ENCODE data around the gene ZFAND6. TPM values are rescaled to one million over a fixed set of nuclear protein-coding genes. Genes with fewer than 3 reads are reported as not detected.
"Not testable (repeated sequence)": the region's sequence is repeated elsewhere in the genome, so short reads cannot be mapped to it uniquely, and the experiment has no call there.

The ZFAND6 gene
- total RNA-seq, 3 donors from 2014 or later, result 141 to 193 (median 159) TPM

DNA sequence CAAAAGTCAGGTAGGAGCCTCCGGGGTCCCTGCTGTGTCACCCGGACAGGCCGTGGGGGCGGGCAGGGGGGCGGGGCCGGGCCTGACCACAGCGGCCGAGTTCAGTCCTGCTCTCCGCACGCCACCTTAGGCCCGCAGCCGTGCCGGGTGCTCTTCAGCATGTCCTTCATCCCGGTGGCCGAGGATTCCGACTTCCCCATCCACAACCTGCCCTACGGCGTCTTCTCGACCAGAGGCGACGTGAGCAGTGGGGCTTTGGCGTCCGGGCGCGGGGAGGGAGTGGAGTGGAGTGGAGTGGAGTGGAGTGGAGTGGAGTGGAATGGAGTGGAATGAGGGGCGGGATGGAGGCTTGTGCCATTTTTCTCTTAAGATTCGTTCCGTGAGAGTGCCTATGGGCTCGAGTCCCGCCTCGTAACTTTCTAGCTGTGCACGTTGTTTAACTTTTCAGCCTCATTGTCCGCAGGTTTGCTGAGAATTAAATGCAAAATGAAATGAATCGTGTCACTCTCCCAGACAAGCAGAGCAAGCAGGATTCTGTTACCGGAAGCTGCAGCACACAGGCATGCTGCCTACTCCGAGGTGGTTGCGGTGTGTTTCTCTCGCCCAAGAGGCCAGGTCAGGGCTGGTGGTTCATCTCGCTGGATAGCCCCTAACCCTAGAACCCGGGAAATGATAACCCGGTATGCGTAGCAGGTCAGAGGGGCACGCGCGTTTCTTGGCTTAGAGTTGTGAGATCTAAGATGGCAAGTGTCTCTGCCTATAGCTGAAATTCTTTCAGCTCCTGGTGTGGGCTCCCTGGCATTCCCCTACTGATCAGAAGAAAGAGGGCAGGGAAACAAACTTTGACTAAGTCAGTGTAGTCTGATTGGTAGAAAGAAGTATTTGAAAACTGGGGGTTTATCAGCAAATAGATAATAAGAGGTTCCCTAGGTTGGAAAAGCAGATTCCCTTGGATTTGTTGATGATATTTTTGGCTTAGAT, 93.7 kb downstream of the ZFAND6 start, which contains the start of gene FAH:
Gene FAH (plus strand): TSS at position 104 of the 981 bp plus-strand sequence. CDS start 56 bp downstream, at position 160.
- Histone ChIP-seq H3K27ac (peak within 1 kb of the TSS; percentile 85 to 93), H3K4me1 (peaks cover 0 to 9% of the 10 kb centered on the region in 2 donors), H3K36me3 (no peaks in the 10 kb centered on the region), H3K9me3 (no peaks in the 10 kb centered on the region), H3K4me3 (peak within 1 kb of the TSS; percentile 60 to 90 (median 64)), H3K27me3 (no peaks in the 10 kb centered on the region)
- TF ChIP-seq POLR2A (IDR thresholded peaks at IDR 0.05), result no peak
- TF ChIP-seq, protein P1, sequence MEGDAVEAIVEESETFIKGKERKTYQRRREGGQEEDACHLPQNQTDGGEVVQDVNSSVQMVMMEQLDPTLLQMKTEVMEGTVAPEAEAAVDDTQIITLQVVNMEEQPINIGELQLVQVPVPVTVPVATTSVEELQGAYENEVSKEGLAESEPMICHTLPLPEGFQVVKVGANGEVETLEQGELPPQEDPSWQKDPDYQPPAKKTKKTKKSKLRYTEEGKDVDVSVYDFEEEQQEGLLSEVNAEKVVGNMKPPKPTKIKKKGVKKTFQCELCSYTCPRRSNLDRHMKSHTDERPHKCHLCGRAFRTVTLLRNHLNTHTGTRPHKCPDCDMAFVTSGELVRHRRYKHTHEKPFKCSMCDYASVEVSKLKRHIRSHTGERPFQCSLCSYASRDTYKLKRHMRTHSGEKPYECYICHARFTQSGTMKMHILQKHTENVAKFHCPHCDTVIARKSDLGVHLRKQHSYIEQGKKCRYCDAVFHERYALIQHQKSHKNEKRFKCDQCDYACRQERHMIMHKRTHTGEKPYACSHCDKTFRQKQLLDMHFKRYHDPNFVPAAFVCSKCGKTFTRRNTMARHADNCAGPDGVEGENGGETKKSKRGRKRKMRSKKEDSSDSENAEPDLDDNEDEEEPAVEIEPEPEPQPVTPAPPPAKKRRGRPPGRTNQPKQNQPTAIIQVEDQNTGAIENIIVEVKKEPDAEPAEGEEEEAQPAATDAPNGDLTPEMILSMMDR (IDR thresholded peaks at IDR 0.05), result no peak
- peak in 1 of 3 donors; percentile 15 for TF ChIP-seq POLR2AphosphoS5 (IDR thresholded peaks at IDR 0.05)
- intact Hi-C loops (cut with DNase I; ENCODE audit: low total_unique reads), result no loop called here
- DNase-seq (ENCODE audit: low spot score in 2 of 2), result no peak

GRCh38 chr15:80153900-80154299, 94.4 kb downstream of the ZFAND6 start:
- intact Hi-C loops (cut with DNase I; ENCODE audit: low total_unique reads), result no loop called here
- peak overlapping the region; percentile 60 to 90 (median 64) for H3K4me3 ChIP-seq

DNA sequence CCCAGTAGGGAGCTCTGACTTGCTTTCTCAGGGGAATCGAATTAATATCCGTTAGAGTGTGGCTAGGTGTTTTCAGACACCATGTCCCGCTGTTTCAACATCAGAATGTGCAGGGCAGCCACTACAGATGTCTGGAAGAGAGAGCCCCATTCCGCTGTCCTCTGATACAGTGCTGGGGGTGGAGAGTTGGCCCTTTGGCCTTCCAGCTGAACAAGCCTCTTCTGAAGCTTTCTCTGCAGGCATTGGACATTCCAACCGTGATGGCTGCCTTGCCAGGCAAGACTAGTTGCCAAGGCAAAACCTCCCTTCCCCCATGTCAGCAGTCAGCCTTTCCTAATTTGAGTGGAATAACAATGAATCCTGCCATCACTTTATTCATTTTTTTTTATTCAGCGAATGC, 94.9 kb downstream of the ZFAND6 start:
- DNase-seq (ENCODE audit: low spot score in 2 of 2), result no peak
- Histone ChIP-seq H3K4me1 (peaks cover 0 to 9% of the 10 kb centered on the region in 2 donors), H3K27me3 (no peaks in the 10 kb centered on the region), H3K4me3 (peak overlapping the region in 1 of 3 donors; percentile 90), H3K36me3 (no peaks in the 10 kb centered on the region), H3K27ac (no peak overlapping the region), H3K9me3 (no peaks in the 10 kb centered on the region)
- intact Hi-C loops (cut with DNase I; ENCODE audit: low total_unique reads), result no loop called here
- TF ChIP-seq POLR2A (IDR thresholded peaks at IDR 0.05) (no peak), POLR2AphosphoS5 (IDR thresholded peaks at IDR 0.05) (no peak)
- TF ChIP-seq, protein P1 (IDR thresholded peaks at IDR 0.05), result no peak

More at GRCh38 chr15:80153900-80154299, 94.4 kb downstream of the ZFAND6 start:
- H3K9me3 ChIP-seq, result no peaks in the 10 kb centered on the region
- peak overlapping the region; percentile 85 to 93 for H3K27ac ChIP-seq
- no peak for DNase-seq (ENCODE audit: low spot score in 2 of 2)
- H3K36me3 ChIP-seq, result no peaks in the 10 kb centered on the region
- H3K4me1 ChIP-seq, result peaks cover 0 to 9% of the 10 kb centered on the region in 2 donors
- TF ChIP-seq POLR2AphosphoS5 (IDR thresholded peaks at IDR 0.05) (no peak), POLR2A (IDR thresholded peaks at IDR 0.05) (no peak)
- TF ChIP-seq, protein P1 (IDR thresholded peaks at IDR 0.05), result no peak
- H3K27me3 ChIP-seq, result no peaks in the 10 kb centered on the region

DNA sequence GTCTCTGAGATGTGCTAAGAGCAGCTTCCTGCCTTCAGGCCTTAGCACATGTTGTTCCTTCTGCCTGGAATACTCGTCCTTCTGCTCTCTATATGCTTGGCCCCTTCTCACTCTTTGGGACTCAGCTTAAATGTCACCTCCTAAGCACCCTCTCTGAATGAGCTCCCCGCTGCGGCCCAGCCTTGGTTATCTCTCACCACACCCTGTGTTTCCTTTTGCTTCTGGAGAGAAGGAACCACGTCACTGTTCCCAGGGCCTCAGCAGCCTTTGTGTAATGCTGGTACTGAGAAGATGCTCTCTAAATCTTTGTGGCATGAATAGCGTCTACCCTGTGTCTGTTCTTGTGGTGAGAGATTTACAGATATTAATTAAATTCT, 95.5 kb downstream of the ZFAND6 start:
- peaks cover 0 to 9% of the 10 kb centered on the region in 2 donors for H3K4me1 ChIP-seq
- no peaks in the 10 kb centered on the region for H3K27me3 ChIP-seq
- no peak for DNase-seq (ENCODE audit: low spot score in 2 of 2)
- intact Hi-C loops (cut with DNase I; ENCODE audit: low total_unique reads), result no loop called here
- TF ChIP-seq POLR2AphosphoS5 (IDR thresholded peaks at IDR 0.05) (no peak), POLR2A (IDR thresholded peaks at IDR 0.05) (no peak)
- TF ChIP-seq, protein P1 (IDR thresholded peaks at IDR 0.05), result no peak
- H3K36me3 ChIP-seq, result no peaks in the 10 kb centered on the region
- no peak overlapping the region for H3K27ac ChIP-seq
- no peak overlapping the region for H3K4me3 ChIP-seq
- no peaks in the 10 kb centered on the region for H3K9me3 ChIP-seq

DNA sequence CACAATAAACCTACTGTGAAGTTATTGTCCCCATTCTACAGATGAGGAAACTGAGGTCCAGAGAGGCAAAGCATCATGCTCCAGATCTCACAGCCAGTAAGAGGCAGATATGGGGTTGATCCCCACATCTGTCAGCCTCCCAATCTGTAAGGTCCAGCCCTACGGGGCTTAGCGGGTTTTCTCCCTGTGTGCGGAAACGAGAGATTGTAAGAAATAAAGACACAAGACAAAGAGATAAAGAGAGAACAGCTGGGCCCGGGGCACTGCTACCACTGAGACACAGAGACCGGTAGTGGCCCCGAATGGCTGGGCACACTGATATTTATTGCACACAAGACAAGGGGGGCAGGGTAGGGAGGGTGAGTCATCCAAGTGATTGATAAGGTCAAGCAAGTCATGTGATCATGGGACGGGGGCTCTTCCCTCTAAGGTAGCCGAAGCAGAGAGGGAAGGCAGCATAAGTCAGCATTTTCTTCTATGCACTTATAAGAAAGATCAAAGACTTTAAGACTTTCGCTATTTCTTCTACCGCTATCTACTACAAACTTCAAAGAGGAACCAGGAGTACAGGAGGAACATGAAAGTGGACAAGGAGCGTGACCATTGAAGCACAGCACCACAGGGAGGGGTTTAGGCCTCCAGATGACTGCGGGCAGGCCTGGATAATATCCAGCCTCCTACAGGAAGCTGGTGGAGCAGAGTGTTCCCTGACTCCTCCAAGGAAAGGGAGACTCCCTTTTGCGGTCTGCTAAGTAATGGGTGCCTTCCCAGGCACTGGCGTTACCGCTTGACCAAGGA, 96.1 kb downstream of the ZFAND6 start:
- H3K36me3 ChIP-seq; H3K4me1 ChIP-seq; H3K27me3 ChIP-seq; H3K4me3 ChIP-seq; H3K27ac ChIP-seq; DNase-seq (ENCODE audit: low spot score in 2 of 2); intact Hi-C loops (cut with DNase I; ENCODE audit: low total_unique reads); H3K9me3 ChIP-seq: not testable (repeated sequence)

Measured in breast epithelium (tissue), 4 donors.